HCT116 (cell line): Measurements from ENCODE around the gene SMIM24.

Experiments
- CTCF ChIP-seq, 3 experiments: fragments of 200-600 bp in 1 of 3; sonication (generic) in 1 of 3; IDR thresholded peaks in 2 of 3; conservative IDR thresholded peaks in 1 of 3; 2 replicates each; pipeline ENCODE4 v1.5.1; 2012 to 2017; ENCODE audit warnings: low read depth in 2 of 3, low read length in 2 of 3, antibody characterized with exemption in 1 of 3, borderline replicate concordance in 1 of 3, control low read depth in 1 of 3, mild to moderate bottlenecking in 1 of 3, mixed read lengths in 1 of 3, mixed run types in 1 of 3, moderate library complexity in 1 of 3; ENCODE audit not compliant: insufficient read depth in 1 of 3
- EGR1 ChIP-seq: IDR thresholded peaks from 2 replicates; pipeline ENCODE4 v1.6.1; 2012; ENCODE audit warnings: low read depth
- ELF1 ChIP-seq: IDR thresholded peaks from 2 replicates; pipeline ENCODE4 v1.6.1; 2012; ENCODE audit warnings: low read depth, borderline replicate concordance
- EZH2 ChIP-seq: fragments of 200-600 bp; sonication (generic); IDR thresholded peaks from 2 replicates; pipeline ENCODE4 v1.6.1; 2017; ENCODE audit warnings: antibody characterized with exemption, mixed run types
- FOSL1 ChIP-seq: IDR thresholded peaks from 2 replicates; pipeline ENCODE4 v1.6.1; 2012; ENCODE audit warnings: low read depth
- SIN3A ChIP-seq: IDR thresholded peaks from 2 replicates; pipeline ENCODE4 v1.6.1; 2012; ENCODE audit warnings: low read depth
- SRF ChIP-seq: IDR thresholded peaks from 2 replicates; pipeline ENCODE4 v1.6.1; 2012; ENCODE audit warnings: low read depth

GRCh38 chr19:3477506-3477905, 2.8 kb downstream of the SMIM24 start:
- no peak for TF ChIP-seq CTCF (IDR thresholded peaks at IDR 0.05 in 2 of 3, conservative IDR thresholded peaks at IDR 0.05 in 1 of 3; ENCODE audit: borderline replicate concordance in 1 of 3, insufficient read depth in 1 of 3, low read depth in 2 of 3, low read length in 2 of 3)
- TF ChIP-seq FOSL1 = no peak
- no peak for TF ChIP-seq ELF1
- TF ChIP-seq EZH2 = no peak
- TF ChIP-seq EGR1 = no peak
- no peak for TF ChIP-seq SRF
- no peak for TF ChIP-seq SIN3A
